CD4-positive, alpha-beta T cell treated with Interleukin-10 for 1 hour (primary cell): Measurements from ENCODE around the gene PPP2R1B.
"Not testable (repeated sequence)": the region's sequence is repeated elsewhere in the genome, so short reads cannot be mapped to it uniquely, and the experiment has no call there.

Source experiments
- DNase-seq: peaks from one replicate; pipeline ENCODE4 v3.0.0-alpha.2; 2020

Gene PPP2R1B

DNA sequence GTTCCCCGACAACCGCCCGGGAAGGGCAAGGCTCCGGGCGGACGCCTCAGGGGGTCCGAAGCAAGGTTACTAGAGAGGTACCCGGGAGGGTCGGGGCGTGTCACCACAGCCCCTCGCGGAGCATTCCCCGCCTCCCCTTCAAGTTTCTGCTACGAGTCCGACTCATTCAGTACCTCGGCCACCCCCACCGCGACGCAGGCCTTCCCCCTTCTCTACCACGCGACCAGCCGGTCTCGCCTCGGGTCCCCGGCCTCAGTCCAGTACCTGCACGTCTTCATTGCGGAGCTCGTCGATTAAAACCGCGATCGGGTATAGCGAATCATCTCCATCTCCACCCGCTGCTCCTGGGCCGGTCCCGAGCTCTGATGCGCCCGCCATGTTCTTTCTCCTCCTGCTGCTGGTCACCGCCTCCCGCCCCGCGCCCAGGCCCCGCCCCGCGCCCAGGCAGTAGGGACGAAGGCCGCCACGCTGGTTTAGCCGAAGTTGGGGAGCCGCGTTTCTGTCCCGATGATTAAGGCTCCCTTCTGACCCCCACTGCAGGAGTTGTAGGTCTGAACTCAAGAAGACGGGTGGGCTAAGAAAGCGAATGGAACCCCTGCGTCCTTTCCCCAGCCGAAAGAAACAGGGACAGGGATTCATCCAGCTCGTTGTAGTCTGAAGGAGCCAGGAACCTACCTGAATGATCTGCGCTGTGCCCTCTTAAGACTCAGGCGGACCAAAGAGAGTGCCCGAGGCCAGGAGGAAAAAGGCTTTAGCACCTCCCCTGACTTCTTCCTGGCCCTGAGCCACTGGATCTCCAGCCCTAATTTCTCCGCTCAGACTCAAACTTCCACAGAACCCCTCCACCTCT, at the start of gene PPP2R1B:
Gene PPP2R1B (minus strand): TSS at position 406 of the 850 bp plus-strand sequence. CDS start 28 bp downstream, at position 378.
- DNase-seq = peak; percentile 73

DNA sequence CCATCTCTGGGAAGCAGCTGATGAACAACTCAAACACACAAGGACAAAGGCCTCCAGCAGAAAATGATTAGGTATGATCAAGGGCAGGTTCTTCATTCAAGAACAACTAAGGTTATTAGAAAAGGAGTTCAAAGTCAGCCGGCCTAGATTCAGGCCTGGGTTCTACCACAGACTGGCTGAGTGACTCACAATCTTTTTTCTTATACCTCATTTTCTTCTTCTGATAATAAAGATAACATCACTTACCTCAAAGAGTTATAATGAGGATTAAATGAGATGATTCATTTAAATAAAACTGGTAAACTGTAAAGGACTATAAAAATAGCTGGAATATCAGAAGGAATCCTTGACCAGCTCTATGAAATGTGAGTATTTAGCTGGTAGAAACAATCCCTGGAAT, 49.3 kb upstream of the PPP2R1B start:
- DNase-seq = no peak

DNA sequence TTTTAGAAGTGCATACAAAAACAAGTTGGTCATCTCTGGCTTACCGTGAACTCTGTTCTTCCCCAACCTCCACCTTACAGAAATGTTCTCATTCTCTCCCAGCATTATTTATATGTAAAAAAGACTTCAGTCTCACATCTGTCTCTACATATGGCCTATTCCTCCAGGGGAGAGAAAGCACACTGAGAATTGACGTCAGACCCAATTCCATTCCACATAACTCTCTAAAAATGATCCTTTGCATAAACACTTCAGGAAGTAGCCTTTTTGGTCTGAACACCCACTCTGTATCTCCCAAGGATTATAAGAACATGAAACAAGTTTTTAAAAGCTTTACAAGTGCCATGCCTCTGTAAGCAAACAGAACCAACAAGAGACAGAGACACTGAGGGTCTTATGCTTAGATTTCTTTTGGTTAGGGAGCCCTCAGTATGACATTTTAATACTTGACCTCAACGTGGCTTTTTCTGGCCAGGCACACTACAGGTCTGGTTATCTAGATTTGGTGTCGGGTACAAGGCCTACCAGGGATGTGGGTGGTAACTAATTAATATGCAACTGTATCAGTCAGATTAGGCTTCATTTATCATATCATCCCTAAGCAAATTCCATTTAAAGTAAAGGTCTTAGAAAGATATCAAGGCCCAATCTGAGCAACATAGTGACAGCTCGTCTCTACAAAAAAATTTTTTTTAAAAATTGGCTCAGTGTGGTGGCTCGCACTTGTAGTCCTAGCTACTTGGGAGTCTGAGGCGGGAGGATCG, 48.5 kb upstream of the PPP2R1B start:
- no peak for DNase-seq

DNA sequence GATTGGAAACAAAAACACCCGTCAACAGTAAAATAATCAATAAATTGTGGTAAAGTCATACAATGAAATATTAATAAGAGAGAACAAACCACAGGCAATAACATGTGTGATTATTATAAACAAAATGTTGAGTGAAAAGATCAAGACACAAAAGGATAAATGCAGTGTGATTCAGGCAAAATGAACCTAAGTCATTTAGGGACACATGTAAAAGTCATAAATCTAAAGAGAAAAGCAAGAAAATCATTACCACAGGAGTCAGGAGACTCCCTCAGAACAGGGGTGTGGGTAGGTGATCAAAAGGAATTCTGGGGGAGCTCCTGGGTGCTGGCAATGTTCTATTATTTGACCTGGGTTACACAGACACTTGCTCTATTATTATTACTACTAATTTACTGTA, 47.9 kb upstream of the PPP2R1B start:
- no peak for DNase-seq

DNA sequence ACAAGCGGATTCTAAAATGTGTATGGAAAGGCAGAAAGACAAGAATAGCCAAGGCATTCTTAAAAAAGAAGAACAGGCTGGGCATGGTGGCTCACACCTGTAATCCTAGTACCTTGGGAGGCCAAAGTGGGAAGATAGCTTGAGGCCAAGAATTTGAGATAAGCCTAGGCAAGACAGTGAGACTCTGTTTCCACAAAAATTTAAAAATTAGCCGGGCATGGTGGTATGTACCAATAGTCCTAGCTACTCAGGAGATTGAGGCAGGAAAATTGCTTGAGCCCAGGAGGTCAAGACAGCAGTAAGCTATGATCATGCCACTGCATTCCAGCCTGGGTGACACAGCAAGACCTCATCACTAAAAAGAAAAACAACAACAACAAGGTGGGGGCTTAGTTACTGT, 46.0 kb upstream of the PPP2R1B start:
- DNase-seq = no peak

DNA sequence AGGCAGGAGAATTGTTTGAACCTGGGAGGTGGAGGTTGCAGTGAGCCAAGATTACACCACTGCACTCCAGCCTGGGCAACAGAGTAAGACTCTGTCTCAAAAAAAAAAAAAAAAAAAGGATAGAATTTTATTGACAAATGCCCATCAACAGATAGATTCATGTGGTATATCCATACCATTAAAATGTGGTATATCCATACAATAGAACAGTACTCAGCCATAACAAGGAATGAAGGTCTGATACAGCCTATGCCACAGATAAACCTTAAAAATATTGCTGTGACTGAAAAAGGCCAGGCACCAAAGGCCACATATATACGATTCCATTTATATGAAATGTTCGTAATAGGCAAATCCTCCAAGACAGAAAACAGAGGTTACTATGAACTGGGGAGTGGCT, 45.3 kb upstream of the PPP2R1B start:
- DNase-seq = no peak

DNA sequence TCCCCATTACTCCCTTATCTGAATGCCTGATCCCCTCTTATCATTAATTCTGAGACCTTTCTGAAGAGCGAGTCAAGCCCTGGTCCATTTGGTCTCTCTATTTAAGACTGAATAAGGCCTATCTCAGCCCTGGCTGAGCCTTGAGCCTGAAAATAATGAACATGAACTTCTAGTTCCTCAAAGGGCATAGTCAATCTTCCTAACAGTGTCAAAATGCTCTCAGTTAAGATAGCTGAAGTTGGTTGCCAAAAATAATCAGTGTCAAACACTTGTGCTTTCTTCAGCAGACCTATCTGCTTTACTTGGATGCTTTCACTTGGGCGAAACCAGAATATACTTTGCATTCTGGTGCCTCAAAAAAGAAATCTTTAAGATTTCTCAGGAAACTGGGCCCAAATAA, 42.6 kb upstream of the PPP2R1B start:
- no peak for DNase-seq

DNA sequence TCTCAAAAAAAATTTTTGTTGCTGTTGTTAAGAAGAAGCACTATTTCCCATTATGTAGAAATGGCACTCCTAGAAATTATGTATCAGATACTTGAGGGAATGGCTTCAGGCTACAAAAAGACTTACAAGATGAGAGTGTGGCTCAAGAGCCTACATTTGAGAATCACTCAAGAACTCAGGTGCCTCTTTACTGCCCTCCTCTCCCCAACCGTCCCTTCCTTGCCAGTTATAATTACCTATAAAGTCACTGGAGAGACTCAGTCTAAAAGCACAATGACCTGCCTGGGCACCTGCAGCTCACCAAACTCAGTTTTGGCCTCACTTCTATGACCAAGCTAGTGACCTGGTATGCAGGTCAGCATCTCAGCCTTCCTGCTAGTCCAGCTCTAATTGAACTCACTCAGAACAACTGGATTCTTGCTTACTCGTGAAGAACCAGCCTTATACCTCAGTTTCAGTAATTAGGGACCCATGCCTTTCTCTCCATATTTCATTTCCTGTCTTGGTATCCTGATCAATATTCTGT, 41.9 kb upstream of the PPP2R1B start:
- no peak for DNase-seq

DNA sequence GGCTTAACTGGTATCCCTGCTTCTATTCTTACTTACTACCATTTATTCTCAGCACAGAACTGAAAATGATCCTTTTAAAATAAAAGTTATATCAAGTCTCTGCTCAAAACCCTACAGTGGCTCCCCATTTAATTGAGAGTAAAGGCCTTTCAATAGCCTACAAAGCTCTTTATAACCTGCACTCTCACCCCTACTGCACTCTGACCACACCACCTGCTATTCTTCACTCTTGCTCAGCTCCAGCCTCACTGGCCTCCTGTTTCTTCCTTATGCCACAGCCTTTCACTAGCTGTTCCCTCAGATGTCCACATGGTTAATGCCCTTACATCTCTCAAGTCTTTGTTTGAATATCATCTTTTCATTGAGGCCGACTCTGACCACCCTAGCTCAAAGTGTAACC, 40.9 kb upstream of the PPP2R1B start:
- DNase-seq = no peak

DNA sequence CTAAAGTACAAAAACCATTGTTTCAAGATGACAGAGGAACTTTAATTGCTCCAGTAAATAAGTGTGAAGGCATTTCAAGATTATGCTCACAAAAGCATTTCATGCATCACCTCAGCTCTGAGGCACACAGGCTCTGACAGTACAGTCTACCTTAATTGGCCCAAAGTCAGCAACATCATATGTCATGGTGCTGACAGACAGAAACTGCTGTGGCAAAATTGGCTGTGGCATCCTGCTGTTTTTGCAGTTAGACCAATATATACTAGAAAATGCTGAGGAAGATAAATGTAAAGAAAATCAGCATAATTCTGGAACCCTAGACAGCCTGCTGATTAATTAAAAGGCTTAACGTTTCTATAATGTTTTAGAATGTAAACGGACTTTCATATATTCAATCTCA, 34.9 kb upstream of the PPP2R1B start:
- DNase-seq = no peak

DNA sequence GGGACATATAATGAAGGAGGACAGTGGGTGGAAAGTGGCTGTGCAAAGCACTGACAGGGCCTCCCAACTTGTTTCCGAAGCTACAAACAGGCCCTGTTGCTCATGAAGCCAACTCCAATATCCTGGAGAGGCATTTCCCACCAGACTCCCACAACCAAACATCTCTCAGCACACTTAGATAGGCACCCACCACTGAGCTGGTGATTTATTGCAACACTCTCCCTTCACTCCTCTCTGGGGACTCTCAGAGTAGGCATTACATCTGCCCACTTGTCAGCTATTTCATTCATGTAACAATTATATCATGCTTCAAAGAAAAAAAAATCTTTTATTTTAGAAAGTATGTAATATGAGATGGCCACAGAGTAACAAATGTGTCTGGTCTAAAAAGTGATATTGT, 32.1 kb upstream of the PPP2R1B start:
- no peak for DNase-seq

DNA sequence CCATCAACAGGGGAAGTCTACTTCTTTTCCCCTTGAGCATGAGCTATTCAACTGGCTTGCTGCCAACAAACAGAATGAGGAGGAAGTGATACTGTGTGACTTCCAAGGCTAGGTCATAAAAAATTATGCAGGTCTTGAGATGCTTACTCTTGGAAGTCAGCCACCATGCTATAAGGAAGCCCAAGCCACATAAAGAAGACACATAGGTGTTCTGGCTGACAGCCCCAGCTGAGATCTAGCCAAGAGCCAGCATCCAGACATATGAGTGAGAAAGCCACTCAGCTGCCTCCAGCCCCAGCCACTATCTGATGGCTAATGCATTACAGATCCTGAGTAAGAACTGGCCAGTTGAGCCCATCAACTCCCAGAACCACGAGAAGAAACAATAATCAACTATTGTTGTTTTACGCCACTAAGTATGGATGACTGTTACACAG, 31.0 kb upstream of the PPP2R1B start:
- no peak for DNase-seq

DNA sequence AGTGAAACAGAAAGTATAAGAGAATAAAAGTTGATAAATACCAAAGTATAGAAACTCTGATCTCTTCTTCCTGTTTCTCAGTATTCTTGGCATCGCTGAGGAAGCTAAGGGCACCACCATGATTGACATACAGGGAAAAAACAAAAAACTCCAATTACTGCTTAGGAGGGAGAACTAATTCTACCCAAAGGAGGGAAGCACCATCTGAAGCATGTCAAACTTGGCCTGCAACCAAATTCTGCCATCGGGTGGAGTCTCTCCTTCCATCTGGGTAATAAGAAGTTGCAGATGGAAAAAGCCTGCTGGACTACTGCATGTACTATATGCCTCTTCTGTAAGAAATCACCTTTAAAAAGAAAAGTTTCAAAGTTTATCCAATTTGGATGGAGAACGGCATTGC, 30.5 kb upstream of the PPP2R1B start:
- DNase-seq = no peak

DNA sequence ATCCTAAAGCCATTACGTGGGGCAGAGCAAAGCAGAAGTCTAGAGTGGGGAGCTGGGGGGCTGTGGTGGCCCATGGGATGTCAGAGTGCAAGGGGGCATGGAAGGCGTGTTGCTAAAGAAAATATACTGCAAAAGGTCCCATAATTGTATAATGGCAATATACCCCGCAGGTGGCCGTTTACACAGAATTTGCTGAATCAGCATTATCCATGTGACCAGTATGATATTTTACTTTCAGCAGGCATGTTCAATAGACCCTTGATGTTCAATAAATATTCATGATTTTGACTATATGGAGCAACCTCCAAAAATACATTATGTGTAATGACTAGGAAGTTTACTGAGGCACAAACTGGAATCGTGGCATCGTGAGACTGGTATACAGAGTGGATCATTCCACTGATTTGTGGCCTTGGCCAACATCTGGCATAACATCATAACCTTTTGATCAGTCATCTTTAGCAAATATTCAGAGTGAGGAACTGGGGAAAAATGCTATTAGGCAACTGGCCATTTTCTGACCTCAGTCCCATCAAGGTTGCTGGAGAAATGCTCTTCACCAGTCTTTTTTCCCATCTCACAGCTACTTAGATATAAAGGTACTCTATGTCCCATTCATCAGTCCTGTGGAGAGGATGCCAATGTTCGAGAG, 29.3 kb upstream of the PPP2R1B start:
- no peak for DNase-seq

DNA sequence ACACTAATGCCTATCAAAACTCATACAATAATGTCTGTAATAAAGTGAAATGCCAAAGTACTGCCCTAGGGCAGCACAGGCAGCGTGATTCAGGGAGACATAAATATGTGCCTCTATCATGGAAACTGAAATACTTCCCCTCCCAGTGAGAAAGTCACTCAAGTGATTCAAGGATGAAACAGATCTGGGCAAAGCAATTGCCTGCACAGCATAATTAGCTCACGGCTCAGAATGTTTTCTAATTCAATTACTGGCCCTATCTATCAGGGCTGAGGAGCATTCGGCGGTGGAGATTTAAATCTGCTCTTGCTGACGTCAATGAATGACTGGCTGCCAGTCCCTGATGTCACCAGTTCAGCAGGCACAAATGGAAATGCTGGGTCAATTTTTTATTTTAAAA, 27.7 kb upstream of the PPP2R1B start:
- no peak for DNase-seq

DNA sequence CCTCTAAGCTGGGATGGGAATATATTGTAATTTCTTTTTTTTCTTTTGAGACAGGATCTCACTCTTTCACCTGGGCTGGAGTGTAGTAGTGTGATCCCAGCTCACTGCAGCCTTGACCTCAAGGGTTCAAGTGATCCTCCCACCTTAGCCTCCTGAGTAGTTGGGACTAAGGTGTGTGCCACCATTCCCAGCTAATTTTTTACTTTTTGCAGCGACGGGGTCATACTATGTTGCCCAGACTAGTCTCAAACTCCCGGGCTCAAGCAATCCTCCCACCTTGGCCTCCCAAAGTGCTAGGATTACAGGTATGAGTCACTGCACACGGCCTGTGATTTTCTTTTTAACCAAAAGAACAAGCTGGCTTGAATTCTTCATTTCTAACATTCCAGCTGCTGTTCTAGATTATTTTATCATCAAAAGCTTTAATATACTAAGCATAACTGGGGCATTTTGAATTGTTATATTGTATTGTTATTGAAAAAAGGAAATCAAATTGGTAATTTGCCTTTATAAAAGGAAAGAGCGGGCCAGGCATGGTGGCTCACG, 26.8 kb upstream of the PPP2R1B start:
- no peak for DNase-seq

DNA sequence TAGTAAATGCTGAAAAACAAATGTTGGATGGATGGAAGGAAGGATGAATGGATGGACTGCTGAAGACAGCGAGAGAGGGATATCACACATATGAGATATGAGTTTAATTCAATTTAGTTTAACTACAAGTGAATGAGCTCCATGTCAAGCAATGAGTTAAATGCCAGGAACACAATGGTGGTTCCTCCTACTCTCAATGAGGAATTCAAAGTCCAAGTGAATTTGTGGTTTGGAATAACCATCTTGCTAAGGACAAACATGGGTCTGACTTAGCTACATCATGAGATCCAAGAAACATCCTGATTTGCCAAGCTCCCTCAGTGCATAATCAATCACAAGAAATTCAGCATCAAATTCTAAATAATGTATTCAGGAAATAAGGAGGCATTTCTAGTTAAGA, 26.1 kb upstream of the PPP2R1B start:
- no peak for DNase-seq

DNA sequence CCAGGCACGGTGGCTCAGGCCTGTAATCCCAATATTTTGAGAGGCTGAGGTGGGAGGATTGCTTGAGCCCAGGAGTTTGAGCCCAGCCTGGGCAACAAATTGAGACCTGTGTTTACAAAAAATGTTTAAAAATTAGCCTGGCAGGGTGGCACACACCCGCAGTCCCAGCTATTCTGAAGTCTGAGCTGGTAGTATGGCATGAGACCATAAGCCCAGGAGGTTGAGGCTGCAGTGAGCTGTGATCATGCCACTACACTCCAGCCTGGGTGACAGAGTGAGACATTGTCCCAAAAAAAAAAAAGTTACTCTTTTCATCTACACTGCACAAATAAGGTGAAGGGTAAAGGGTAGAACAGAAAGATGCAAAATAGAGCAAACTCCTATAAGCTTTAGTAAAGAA, 22.3 kb upstream of the PPP2R1B start:
- DNase-seq = no peak

DNA sequence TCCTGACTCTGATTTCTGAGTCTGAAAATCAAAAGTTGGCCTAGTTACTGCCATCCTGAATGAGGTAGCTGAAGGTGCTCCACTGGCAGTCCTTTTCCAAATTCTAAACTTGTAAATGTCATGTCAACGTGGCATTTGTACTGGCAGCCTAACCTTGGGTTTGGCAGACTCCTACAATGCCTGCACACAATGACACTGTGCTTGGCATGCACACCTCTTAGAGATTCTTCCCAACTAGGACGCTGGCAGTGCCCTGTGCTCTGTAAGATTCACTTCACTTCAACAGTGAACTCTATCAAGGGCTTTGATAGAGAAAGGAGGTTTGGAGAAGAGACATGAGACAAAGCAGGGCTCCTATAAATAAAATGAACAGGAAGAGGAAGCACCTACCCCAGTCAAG, 21.9 kb upstream of the PPP2R1B start:
- no peak for DNase-seq

DNA sequence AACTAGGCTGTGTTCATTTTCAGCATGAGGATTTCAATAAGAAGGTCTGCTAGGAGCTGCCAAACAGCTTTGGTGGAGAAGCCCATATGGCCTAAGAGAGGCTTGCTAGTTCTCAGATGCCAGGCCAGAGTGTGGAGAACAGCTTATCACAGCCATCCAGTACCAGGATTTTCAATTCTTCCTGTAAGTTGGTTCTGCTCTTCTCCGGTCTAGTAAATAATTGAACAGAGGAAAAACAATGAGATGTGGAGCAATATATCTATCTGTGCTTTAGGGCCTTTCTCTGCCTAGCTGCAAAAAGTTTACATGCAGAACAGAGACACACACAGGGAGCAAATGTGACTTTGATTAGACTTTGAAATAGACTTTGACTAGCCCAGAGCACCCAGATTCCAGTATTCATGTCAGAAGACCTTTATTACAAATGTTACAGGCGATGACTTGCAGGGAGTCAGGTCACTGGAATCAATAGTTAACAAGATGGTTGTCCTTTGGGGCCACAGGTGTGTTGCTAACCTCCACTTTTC, 19.8 kb upstream of the PPP2R1B start:
- DNase-seq = no peak

DNA sequence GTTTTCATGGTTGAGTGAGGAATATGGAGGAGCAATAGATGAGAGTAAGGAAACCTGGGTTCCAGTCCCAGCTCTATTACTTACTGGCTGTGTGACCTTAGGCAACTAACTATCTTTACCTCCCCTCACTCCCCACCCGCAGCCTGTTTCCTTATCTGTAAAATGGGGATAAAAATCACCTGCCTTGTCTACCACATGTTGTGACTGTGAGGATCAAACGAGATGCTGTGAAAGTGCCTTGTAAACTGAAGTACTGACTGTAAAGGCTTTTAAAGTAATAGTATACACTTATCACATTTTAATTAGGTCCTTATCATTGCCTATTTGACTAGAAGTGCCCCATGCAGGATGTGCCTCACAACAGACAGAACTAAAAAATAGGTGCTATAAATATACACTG, 18.9 kb upstream of the PPP2R1B start:
- DNase-seq = no peak

DNA sequence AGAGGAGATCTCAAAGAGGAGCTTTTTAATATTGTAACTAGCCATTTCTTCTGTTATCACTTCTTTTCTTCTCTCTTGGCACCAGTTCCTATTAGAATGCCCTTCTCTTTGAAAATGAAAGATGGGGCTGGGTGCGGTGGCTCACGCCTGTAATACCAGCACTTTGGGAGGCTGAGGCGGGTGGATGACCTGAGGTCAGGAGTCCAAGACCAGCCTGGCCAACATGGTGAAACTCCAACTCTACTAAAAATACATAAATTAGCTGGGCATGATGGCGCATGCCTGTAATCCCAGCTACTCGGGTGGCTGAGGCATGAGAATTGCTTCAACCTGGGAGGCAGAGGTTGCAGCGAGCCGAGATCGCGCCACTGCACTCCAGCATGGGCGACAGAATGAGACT, 18.1 kb upstream of the PPP2R1B start:
- not testable (repeated sequence) for DNase-seq
